Mesenteric fat pad (tissue), 1 donor: ENCODE measurements around the gene FAM20A. TPM values are rescaled to one million over a fixed set of nuclear protein-coding genes. Genes with fewer than 3 reads are reported as not detected.

Experiments used
- DNase-seq: peaks from one replicate; pipeline ENCODE4 v3.0.0-alpha.2; 2020; ENCODE audit warnings: low spot score
- total RNA-seq: library from RNA; stranded (reverse); fragmentation: NEBNext Ultra II Directional; extraction: Animal tissue kit (Norgen Biotek cat#: 25700); gene quantifications from one replicate; pipeline ENCODE4 v1.2.1, GENCODE V29; 2021
- donor health status: DM: yes; HTN: yes; CAD: no.

Gene FAM20A
- total RNA-seq, 1 donor from 2014 or later: 25.6 TPM

- no peak for DNase-seq
Measured at GRCh38 chr17:68567581-68567980, 33.6 kb downstream of the FAM20A start.

- no peak for DNase-seq
Measured at GRCh38 chr17:68567035-68567434, 34.1 kb downstream of the FAM20A start.

GRCh38 chr17:68566442-68566738, 34.8 kb downstream of the FAM20A start:
- no peak for DNase-seq

GRCh38 chr17:68565661-68566441, 35.3 kb downstream of the FAM20A start:
- DNase-seq: no peak

- DNase-seq: no peak
Measured at GRCh38 chr17:68564415-68565111, 36.6 kb downstream of the FAM20A start.

- no peak for DNase-seq
Measured at GRCh38 chr17:68562736-68563135, 38.4 kb downstream of the FAM20A start.

GRCh38 chr17:68560966-68561720, 40.0 kb downstream of the FAM20A start:
- no peak for DNase-seq

- DNase-seq: no peak
Measured at GRCh38 chr17:68559316-68559715, 41.9 kb downstream of the FAM20A start.

- DNase-seq: no peak
Measured at GRCh38 chr17:68556551-68556950, 44.6 kb downstream of the FAM20A start.

- no peak for DNase-seq
Measured at GRCh38 chr17:68544111-68544915, 56.9 kb downstream of the FAM20A start.

GRCh38 chr17:68542698-68543463, 58.3 kb downstream of the FAM20A start:
- DNase-seq: no peak

- DNase-seq: no peak
Measured at GRCh38 chr17:68541816-68542215, 59.4 kb downstream of the FAM20A start.

- no peak for DNase-seq
Measured at GRCh38 chr17:68540981-68541380, 60.2 kb downstream of the FAM20A start.

GRCh38 chr17:68539548-68540467, 61.4 kb downstream of the FAM20A start:
- no peak for DNase-seq

- no peak for DNase-seq
Measured at GRCh38 chr17:68535922-68536321, 65.2 kb downstream of the FAM20A start.

- no peak for DNase-seq
Measured at GRCh38 chr17:68534695-68535088, 66.5 kb downstream of the FAM20A start.

- DNase-seq: no peak
Measured at GRCh38 chr17:68533887-68534694, 67.1 kb downstream of the FAM20A start.

GRCh38 chr17:68532826-68533225, 68.3 kb downstream of the FAM20A start:
- no peak for DNase-seq

GRCh38 chr17:68531252-68531651, 69.9 kb downstream of the FAM20A start:
- DNase-seq: no peak
